Effector memory CD4-positive, alpha-beta T cell (primary cell): Measurements from ENCODE around the gene RETREG1.

ENCODE experiments used
- DNase-seq, 3 donors: peaks; one replicate each; pipeline ENCODE4 v3.0.0-alpha.2; 2020
- H3K27ac ChIP-seq: 2 replicates; pipeline ENCODE4 v1.7.0; 2013; ENCODE audit warnings: mild to moderate bottlenecking, low read length, moderate library complexity; ENCODE audit not compliant: insufficient read depth, poor library complexity, severe bottlenecking
- H3K27me3 ChIP-seq: replicated peaks from 2 replicates; pipeline ENCODE4 v1.7.0; 2013; ENCODE audit warnings: mild to moderate bottlenecking, low read length; ENCODE audit not compliant: insufficient read depth, control insufficient read depth, poor library complexity, severe bottlenecking
- H3K36me3 ChIP-seq: 2 replicates; pipeline ENCODE4 v1.7.0; 2013; ENCODE audit warnings: mild to moderate bottlenecking, low read length, moderate library complexity; ENCODE audit not compliant: control insufficient read depth, insufficient read depth
- H3K4me1 ChIP-seq: 2 replicates; pipeline ENCODE4 v1.7.0; 2013; ENCODE audit warnings: low read length, mild to moderate bottlenecking; ENCODE audit not compliant: control insufficient read depth, insufficient read depth, poor library complexity, severe bottlenecking
- H3K4me3 ChIP-seq: 2 replicates; pipeline ENCODE4 v1.7.0; 2013; ENCODE audit warnings: low read length, low read depth, mild to moderate bottlenecking; ENCODE audit not compliant: insufficient read depth, poor library complexity, severe bottlenecking
- H3K9me3 ChIP-seq: 2 replicates; pipeline ENCODE4 v1.7.0; 2013; ENCODE audit warnings: mild to moderate bottlenecking, low read length, moderate library complexity; ENCODE audit not compliant: control insufficient read depth
- total RNA-seq, 3 donors: gene quantifications; one replicate each; lab custom pipeline; 2026; lab: John Stamatoyannopoulos, UW

The RETREG1 gene, protein sequence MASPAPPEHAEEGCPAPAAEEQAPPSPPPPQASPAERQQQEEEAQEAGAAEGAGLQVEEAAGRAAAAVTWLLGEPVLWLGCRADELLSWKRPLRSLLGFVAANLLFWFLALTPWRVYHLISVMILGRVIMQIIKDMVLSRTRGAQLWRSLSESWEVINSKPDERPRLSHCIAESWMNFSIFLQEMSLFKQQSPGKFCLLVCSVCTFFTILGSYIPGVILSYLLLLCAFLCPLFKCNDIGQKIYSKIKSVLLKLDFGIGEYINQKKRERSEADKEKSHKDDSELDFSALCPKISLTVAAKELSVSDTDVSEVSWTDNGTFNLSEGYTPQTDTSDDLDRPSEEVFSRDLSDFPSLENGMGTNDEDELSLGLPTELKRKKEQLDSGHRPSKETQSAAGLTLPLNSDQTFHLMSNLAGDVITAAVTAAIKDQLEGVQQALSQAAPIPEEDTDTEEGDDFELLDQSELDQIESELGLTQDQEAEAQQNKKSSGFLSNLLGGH
- total RNA-seq = 26.4 to 41.7 (median 38.5) reads per million in 3 donors

DNA sequence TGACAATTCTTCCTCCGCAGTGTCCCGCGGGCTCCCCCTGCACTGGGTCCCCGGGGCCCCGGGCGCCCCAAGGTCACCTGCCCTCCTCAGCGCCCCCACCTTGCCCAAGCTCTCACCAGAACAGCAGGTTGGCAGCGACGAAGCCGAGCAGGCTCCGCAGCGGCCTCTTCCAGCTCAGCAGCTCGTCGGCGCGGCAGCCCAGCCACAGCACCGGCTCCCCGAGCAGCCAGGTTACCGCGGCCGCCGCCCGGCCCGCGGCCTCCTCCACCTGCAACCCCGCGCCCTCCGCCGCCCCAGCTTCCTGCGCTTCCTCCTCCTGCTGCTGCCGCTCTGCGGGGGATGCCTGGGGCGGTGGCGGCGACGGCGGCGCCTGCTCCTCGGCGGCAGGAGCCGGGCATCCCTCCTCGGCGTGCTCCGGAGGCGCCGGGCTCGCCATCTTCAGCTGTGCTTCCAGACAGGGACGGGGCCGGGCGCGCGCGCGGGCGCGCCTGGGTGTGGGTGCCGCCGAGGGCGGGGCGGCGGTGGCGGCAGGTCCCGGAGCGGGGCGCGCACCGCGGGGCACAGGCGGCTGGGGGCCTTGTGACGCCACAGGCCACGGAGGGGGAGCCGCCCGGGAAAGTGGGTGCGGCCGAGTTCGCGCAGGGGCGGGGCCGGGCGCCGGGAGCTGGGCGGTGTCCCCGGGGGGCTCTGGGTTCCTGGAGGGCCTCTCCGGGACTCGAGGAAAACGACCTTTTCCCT, at the start of gene RETREG1:
Gene RETREG1 (minus strand): TSS at position 462 of the 738 bp plus-strand sequence. CDS start 26 bp downstream, at position 436.
- Histone ChIP-seq H3K36me3 (no peaks in the 10 kb centered on the region), H3K27ac (peak within 1 kb of the TSS; percentile 91), H3K4me3 (peak within 1 kb of the TSS; percentile 75), H3K9me3 (no peaks in the 10 kb centered on the region), H3K4me1 (peaks cover 18% of the 10 kb centered on the region), H3K27me3 (no peaks in the 10 kb centered on the region)
- DNase-seq = peak; percentile 65 to 76 (median 72)

DNA sequence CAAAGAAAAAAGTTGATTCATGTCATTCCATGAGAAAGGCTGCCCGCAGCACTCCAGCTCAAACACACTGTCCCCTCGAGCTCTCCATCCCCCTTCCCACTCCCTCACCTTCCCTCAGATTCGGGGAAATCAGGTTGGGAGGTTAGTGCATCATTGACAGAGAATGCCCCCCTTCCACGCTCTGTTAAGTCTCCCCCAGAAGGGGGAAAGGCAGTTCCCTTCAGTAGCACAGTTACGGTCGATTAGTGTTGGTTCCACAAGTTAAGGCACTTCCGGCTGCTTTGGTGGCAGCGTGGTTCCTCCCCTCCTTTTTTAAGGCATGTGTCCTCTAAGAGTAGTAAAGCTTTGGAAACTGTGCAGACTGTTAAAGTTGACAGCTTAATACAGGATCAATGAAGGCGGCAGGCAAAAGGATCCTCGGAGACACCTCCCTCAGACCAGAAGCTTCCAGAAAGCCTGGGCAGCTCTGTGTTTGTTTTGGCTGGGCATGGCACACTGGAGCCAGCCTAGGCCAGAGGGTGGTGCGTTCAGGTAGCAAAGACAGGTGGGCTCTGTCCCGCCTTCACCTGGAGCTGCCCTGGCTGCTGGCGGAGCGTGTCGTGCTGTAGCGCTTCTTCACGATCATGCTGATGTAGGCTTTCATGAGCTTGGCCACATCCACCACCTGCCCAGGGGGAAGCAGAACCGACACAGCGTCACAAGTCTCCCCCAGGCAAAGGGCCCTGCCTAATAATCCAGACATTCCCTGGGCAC, 49.5 kb upstream of the RETREG1 start:
- Histone ChIP-seq H3K9me3 (no peaks in the 10 kb centered on the region), H3K36me3 (no peaks in the 10 kb centered on the region), H3K27me3 (no peaks in the 10 kb centered on the region), H3K4me3 (no peak overlapping the region), H3K27ac (no peak overlapping the region), H3K4me1 (no peaks in the 10 kb centered on the region)
- no peak for DNase-seq

DNA sequence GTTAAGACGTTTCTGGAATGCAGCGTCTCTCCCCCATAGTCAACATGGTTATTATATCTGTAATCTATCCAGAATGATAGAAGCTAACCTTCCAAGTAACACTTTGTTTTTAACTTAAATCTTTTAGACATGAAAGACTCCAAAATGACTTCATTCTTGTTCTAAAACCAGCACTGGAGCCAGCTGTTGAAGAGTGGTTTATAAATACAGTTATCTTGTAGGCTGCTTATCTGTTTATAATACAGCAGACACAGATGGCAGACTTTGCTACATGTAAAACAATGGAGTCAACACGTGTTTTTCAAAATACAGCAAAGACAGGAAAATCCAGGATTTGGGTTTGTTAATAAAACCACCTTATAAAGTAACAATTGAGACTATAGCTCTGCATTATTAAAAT, 48.8 kb upstream of the RETREG1 start:
- Histone ChIP-seq H3K9me3 (no peaks in the 10 kb centered on the region), H3K4me1 (no peaks in the 10 kb centered on the region), H3K27ac (no peak overlapping the region), H3K36me3 (no peaks in the 10 kb centered on the region), H3K27me3 (no peaks in the 10 kb centered on the region), H3K4me3 (no peak overlapping the region)
- DNase-seq = no peak

DNA sequence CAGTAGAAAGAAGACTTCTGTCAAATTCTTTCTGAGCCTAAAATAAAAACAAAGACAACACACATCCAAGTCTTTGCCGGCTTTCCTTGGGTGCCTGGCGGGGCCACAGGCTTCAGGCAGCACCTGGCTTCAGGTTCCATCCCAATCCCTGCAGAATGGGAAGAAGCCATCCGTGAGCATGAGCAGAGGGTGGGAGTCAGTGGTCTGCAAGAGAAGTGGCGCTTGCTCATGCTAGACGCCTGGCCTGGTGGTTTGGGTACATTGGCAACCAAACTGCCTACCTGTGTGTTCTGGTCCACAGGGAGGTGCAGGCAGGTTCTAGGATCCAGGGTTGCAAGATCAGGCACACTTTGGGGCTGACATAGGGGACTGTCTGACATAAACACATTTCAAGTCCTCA, 47.6 kb upstream of the RETREG1 start:
- Histone ChIP-seq H3K9me3 (no peaks in the 10 kb centered on the region), H3K27me3 (no peaks in the 10 kb centered on the region), H3K4me3 (no peak overlapping the region), H3K4me1 (no peaks in the 10 kb centered on the region), H3K36me3 (no peaks in the 10 kb centered on the region), H3K27ac (no peak overlapping the region)
- no peak for DNase-seq

DNA sequence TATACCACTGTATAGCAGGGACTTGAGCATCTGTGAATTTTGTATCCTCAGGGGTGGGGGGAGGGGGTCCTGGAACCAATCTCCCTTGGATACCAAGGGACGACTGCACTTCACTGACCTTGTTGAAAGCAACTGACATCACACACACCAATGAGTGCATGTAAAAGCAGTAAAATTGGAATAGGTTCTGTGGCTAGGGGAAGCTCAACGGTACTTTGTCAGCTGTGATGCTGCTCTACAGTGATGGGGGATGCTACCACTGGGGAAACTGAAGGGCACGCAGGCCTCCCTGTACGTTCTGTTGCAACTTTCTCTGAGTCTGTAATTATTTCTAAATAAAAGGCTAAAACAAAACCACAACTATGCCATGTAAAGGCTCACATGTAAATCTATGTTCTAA, 47.0 kb upstream of the RETREG1 start:
- Histone ChIP-seq H3K36me3 (no peaks in the 10 kb centered on the region), H3K9me3 (no peaks in the 10 kb centered on the region), H3K4me3 (no peak overlapping the region)

DNA sequence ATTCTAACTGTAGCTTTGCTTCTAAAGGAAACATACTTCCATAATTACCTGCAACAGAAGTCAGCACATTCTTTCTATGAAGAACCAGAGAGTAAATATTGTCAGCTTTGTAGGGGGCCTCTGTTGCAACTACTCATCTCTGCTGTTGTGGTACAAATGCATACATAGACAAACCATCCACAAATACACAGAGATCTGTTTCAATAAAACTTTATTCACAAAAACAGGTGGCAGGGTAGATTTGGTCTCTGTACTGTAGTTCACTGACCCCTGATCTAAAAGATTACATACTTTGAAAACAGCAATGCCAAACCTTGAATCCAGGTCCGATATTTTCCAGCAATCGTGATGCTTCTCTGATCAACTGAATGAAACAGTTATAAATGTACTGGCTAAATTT, 44.9 kb upstream of the RETREG1 start:
- Histone ChIP-seq H3K27ac (no peak overlapping the region), H3K9me3 (no peaks in the 10 kb centered on the region), H3K36me3 (no peaks in the 10 kb centered on the region), H3K4me1 (no peaks in the 10 kb centered on the region), H3K4me3 (no peak overlapping the region), H3K27me3 (no peaks in the 10 kb centered on the region)
- no peak for DNase-seq

More for the DNA sequence above, 47.0 kb upstream of the RETREG1 start:
- DNase-seq = no peak
- no peak overlapping the region for H3K27ac ChIP-seq
- H3K27me3 ChIP-seq = no peaks in the 10 kb centered on the region
- H3K4me1 ChIP-seq = no peaks in the 10 kb centered on the region

DNA sequence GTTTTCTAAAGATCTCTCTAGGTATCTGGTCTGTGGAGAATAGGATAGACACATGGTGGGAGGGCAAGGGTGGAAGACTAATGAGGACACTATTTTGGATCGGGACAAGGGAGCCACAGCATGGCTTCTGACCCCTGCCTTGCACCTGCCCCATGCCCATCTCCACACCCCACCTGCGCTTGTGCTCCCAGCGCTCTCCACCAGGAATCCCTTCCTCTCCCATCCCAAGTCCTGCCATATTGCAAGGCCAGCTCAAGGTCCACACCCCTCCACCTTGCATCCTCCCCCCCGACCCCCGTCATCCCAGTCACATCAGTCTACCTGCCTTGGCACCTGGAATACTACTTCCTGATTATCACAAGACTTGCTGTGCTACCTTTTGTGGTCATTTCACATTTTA, 44.2 kb upstream of the RETREG1 start:
- no peak for DNase-seq
- no peaks in the 10 kb centered on the region for H3K4me1 ChIP-seq
- H3K36me3 ChIP-seq = no peaks in the 10 kb centered on the region
- H3K9me3 ChIP-seq = no peaks in the 10 kb centered on the region
- H3K27me3 ChIP-seq = no peaks in the 10 kb centered on the region
- H3K4me3 ChIP-seq = no peak overlapping the region
- H3K27ac ChIP-seq = no peak overlapping the region

DNA sequence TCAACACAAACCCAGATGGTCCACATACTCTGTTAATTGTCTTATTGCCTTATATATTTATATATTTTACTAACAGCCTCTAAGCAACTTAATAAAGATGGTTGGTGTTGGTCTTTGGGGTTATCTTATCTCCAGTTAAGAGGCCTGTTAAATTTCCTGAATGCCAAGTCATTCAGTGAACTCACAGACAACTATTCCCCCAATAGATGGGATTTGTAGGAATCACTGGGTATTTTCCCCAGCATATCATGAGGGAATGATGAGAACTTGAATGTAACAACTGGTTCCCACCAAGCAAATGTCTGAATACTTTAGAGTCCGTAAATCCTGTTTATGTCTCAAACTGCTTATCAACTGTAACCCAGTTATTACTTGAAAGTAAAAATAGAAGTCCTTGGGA, 42.7 kb upstream of the RETREG1 start:
- DNase-seq = no peak
- Histone ChIP-seq H3K4me1 (no peaks in the 10 kb centered on the region), H3K9me3 (no peaks in the 10 kb centered on the region), H3K36me3 (no peaks in the 10 kb centered on the region), H3K27ac (no peak overlapping the region), H3K4me3 (no peak overlapping the region), H3K27me3 (no peaks in the 10 kb centered on the region)

DNA sequence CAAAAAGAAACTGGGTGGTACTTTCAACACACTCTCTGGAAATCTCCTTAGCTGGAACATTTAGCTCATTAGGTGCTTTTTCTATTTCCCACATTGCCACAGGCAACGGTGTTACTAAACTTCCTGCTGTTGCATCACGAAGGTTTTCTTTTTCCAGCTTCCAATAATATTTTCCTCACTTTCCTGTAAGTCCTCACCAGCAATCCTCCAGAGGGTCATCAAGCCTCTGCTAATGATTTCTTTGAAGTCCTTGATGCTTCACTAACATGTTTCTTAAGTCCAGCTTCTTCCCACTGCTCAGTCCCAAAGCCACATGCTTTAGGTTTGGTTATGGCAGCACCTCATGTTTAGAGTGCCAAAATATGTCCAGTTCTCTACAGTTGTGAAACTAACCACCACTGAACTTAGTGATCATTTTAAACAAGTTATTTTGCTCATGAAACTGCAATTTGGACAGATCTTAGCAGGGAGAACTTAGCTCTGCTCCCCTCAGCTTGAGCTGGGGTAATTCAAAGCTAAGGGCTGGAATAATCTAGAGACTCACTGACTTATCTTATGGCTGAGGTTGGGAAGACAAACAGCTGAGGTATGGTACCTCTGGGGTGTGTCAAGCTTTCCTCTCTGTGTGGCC, 39.9 kb upstream of the RETREG1 start:
- H3K36me3 ChIP-seq = no peaks in the 10 kb centered on the region
- no peak overlapping the region for H3K27ac ChIP-seq
- H3K4me3 ChIP-seq = no peak overlapping the region
- H3K4me1 ChIP-seq = no peaks in the 10 kb centered on the region
- DNase-seq = no peak
- no peaks in the 10 kb centered on the region for H3K9me3 ChIP-seq
- no peaks in the 10 kb centered on the region for H3K27me3 ChIP-seq
